Limb (tissue), 2 donors: ENCODE measurements around the gene KCNJ12.
"Not testable (repeated sequence)": the region's sequence is repeated elsewhere in the genome, so short reads cannot be mapped to it uniquely, and the experiment has no call there.

Source experiments
- DNase-seq, 2 donors: peaks; one replicate each; pipeline ENCODE4 v3.0.0-alpha.2; 2016; ENCODE audit errors: extremely low spot score in 2 of 2

The KCNJ12 gene

GRCh38 chr17:21385281-21385845 is 9.2 kb downstream of the KCNJ12 start:
- DNase-seq: no peak

- no peak for DNase-seq
Observed at GRCh38 chr17:21387616-21388015, 11.5 kb downstream of the KCNJ12 start.

- DNase-seq: no peak
Observed at GRCh38 chr17:21388066-21388465, 11.9 kb downstream of the KCNJ12 start.

- no peak for DNase-seq
Observed at GRCh38 chr17:21388944-21389343, 12.8 kb downstream of the KCNJ12 start.

- no peak for DNase-seq
Observed at GRCh38 chr17:21389394-21389793, 13.2 kb downstream of the KCNJ12 start.

GRCh38 chr17:21390294-21390693 is 14.1 kb downstream of the KCNJ12 start:
- DNase-seq: no peak

GRCh38 chr17:21392266-21392665 is 16.1 kb downstream of the KCNJ12 start:
- DNase-seq: no peak

GRCh38 chr17:21394265-21394664 is 18.1 kb downstream of the KCNJ12 start:
- DNase-seq: no peak

- DNase-seq: no peak
Observed at GRCh38 chr17:21395764-21396163, 19.6 kb downstream of the KCNJ12 start.

GRCh38 chr17:21396237-21396636 is 20.1 kb downstream of the KCNJ12 start:
- no peak for DNase-seq

- DNase-seq: no peak
Observed at GRCh38 chr17:21397341-21398190, 21.4 kb downstream of the KCNJ12 start.

- DNase-seq: no peak
Observed at GRCh38 chr17:21399474-21400186, 23.5 kb downstream of the KCNJ12 start.

GRCh38 chr17:21400187-21400569 is 24.0 kb downstream of the KCNJ12 start:
- DNase-seq: not testable (repeated sequence)

- DNase-seq: no peak
Observed at GRCh38 chr17:21400816-21401593, 24.8 kb downstream of the KCNJ12 start.

- peak; percentile 30 to 65 for DNase-seq
Observed at GRCh38 chr17:21402166-21402571, 26.0 kb downstream of the KCNJ12 start.

GRCh38 chr17:21402926-21403325 is 26.8 kb downstream of the KCNJ12 start:
- DNase-seq: not testable (repeated sequence)

GRCh38 chr17:21404106-21404505 is 27.9 kb downstream of the KCNJ12 start:
- not testable (repeated sequence) for DNase-seq

- DNase-seq: not testable (repeated sequence)
Observed at GRCh38 chr17:21404539-21404938, 28.4 kb downstream of the KCNJ12 start.

- not testable (repeated sequence) for DNase-seq
Observed at GRCh38 chr17:21404956-21405731, 29.0 kb downstream of the KCNJ12 start.

GRCh38 chr17:21405904-21406400 is 29.8 kb downstream of the KCNJ12 start:
- not testable (repeated sequence) for DNase-seq
